ENCODE measurements around the gene CCDC18.
"Not testable (repeated sequence)": the region's sequence is repeated elsewhere in the genome, so short reads cannot be mapped to it uniquely, and the experiment has no call there.

Gene CCDC18, protein sequence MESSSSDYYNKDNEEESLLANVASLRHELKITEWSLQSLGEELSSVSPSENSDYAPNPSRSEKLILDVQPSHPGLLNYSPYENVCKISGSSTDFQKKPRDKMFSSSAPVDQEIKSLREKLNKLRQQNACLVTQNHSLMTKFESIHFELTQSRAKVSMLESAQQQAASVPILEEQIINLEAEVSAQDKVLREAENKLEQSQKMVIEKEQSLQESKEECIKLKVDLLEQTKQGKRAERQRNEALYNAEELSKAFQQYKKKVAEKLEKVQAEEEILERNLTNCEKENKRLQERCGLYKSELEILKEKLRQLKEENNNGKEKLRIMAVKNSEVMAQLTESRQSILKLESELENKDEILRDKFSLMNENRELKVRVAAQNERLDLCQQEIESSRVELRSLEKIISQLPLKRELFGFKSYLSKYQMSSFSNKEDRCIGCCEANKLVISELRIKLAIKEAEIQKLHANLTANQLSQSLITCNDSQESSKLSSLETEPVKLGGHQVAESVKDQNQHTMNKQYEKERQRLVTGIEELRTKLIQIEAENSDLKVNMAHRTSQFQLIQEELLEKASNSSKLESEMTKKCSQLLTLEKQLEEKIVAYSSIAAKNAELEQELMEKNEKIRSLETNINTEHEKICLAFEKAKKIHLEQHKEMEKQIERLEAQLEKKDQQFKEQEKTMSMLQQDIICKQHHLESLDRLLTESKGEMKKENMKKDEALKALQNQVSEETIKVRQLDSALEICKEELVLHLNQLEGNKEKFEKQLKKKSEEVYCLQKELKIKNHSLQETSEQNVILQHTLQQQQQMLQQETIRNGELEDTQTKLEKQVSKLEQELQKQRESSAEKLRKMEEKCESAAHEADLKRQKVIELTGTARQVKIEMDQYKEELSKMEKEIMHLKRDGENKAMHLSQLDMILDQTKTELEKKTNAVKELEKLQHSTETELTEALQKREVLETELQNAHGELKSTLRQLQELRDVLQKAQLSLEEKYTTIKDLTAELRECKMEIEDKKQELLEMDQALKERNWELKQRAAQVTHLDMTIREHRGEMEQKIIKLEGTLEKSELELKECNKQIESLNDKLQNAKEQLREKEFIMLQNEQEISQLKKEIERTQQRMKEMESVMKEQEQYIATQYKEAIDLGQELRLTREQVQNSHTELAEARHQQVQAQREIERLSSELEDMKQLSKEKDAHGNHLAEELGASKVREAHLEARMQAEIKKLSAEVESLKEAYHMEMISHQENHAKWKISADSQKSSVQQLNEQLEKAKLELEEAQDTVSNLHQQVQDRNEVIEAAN (N-terminal part only)

DNA sequence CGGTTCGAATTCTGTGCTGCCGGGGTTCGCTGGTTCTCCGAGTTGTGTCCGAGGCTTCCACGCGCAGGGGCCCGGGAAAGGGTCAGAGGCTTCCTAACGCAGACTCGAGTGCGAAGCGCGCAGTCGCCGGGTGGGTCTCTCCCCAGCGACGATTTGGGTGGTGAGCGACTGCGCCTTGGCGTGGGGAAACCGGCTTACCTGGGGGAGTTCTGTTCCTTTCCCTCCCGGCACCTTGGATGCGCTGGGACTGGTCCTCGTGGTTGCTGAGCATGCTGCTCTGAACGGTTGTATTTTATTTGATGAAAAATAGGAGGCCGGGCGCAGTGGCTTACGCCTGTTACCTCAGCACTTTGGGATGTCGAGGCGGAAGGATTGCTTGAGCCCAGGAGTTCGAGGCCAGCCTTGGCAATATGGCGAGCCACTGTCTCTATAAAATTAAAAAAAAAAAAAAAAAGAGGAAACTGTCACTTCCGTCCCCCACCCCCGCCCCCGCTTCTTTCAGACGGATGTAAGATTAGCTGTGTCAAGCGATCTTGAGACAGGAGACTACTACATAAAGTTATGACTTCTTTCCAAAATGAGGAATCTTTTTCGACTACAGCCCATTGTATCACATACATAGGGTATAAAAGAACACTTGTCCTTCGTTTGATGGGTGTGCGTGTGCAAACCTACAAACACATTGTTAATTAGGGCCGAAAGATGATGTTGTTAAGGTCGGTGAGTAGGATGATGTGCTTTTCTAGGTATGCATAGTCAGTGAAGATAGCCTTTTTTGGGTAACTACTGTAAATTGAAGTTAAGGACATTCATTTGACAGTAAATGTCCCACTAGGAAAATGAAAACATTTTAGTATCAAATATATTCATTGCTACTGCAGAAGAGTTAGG is at the start of gene CCDC18:
CCDC18 (plus strand) TSS at position 2 of the 891 bp plus-strand sequence. CDS start 2,638 bp downstream, outside the sequence.
- FAIRE-seq: no peak

DNA sequence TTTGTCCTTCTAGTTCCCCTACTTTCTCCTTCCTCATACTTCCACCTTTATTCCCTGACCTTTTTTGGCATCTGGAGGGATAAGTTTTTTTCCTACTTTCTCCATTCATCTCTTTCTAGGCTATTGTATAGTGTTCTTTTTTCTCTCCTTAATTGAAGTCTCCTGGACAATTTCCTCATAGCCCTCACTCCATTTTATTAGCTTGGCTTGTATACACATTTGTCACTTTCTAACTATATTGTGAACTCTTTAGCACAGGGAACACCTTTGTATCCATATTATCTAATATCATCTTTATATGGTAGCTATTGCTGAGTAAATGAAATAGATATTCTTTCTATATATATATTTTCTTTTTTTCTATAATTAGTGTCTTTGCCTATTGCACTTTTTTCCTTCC is 47.9 kb upstream of the CCDC18 start:
- FAIRE-seq: no peak

DNA sequence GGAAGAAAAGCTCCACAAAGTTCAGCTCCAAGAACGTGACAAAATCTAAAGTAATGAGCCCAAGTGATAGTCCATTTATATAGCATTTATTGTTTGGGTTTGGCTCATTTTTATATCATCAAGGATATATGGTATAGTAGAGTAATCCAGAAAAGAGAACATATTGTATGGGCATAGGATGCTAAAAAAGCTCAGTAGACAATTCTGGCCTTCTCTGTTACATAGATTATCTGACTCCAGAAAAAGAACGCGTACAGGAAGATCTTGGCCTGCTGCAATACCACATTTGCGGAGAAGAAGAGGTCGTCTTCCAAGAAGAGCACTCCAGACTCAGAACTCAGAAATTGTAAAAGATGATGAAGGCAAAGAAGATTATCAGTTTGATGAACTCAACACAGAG is 44.1 kb upstream of the CCDC18 start:
- no peak for FAIRE-seq

DNA sequence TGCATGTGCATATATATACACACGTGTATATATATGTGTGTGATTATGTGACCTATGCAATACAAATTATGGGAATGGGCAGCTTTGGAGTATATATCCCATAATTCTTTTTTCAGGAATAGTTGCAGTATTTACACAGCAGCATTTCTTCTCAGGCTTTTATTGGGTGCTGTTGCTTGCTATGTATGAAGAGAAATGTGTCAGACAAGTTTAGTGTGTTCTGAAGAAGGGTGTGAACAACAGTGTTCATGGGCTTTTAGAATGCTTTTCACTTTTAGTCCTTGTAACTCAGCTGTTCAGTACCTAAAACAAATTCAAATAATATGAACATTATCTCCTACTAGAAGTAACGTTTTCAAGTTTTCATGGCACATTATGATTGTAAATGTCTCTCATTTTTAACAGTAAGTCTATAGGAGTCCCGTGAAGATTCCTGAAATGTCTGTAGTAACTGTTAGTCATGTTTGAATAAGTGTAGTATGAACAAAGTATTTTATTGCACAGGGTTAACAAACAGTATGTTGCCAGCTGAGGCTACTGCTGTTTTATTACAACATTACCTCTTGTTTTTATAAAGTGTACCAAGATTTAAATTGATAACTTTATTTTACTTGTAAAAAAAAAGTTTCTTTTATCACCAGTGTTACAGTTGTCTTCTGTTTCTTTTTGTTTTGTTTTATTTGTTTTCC is 42.8 kb upstream of the CCDC18 start:
- FAIRE-seq: peak; percentile 55

DNA sequence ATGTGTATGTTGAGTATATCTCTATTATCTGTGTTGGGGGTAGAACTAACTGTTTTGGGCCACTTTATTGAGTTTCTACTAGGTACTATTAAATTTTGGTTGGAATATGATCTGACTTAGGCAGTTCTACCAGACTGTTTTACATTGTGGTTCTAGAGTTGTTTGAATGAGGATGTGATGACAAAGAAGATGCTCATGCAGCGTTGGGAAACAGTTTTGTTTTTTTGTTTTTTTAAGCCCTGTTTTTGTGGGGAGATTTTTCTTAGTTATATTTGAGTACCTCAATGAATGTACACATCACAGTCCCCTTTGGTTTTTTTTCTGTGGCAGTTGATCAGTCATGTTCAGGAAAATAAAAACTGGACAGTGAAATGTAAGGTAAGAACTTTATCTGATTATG is 40.4 kb upstream of the CCDC18 start:
- FAIRE-seq: no peak

DNA sequence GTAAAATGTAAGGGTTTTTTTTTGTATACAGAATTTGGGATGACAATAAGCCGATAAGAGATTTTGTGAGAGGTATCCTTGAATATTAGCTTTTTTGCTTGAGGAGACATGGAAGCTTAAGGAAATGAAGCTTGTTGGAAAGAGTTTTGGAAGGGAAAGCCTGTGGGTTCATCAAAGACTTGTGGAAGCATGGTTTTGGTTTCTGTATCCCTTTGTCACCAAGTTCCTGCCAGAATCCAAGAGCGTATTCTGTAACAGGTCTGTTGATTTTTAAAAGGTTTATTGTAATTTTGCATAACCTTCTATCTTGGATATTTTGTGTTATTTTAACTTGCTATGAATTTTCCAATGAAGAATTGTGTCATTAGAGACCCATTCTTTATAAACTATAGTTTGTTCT is 38.4 kb upstream of the CCDC18 start:
- FAIRE-seq: no peak

DNA sequence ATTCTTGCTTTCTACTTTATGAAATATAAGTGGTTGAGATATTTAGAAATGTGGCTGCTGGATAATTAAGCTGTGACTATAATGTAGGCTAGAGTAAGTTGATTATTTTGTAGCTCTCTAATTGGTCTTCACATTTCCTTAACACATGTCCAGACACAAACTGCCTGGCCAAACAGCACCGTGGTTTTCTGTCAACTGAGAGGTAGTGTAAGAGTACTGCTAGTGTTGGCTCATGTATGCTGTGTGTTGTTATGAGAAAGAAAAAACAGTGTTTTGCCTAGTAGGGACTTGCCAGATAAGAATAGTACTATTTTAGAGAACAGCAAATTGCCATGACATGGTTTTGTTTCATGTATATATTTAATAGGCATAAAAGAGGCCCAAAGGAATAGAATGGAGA is 37.4 kb upstream of the CCDC18 start:
- no peak for FAIRE-seq

DNA sequence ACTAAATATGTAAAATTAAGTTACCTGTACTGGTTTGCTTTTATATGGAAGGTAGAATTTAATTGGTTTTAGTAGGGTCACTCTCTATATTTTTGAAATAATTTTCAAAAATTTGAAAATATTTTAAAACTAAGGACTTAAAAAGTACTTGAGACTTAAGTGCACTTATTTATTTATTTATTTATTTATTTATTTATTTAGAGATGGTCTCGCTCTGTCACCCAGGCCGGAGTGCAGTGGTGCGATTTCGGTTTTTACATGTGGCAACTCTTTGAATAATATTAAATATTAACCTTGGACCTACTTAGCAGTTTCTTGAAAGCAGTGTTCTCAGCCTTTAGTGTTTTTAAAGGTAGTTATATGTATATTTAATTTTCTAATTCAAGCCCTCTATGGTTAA is 36.8 kb upstream of the CCDC18 start:
- no peak for FAIRE-seq

DNA sequence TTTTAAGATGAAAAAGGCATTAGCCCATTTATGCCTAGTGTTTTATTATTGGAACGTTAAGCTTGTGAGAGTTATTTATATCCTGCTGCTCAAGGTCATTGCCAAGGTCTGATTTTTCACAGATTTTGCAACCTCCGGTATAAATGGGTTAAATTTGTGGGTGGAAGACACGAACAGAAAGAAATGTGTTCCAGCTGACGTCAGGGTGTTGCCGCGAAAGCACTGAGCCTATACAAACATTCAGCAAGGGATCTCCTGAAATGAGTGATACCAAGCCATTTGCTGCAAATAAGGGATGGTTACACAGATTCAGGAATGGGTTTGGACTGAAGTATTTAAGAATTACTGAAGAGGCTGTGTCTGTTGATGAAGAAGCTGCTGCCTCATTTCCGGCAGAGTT is 32.5 kb upstream of the CCDC18 start:
- FAIRE-seq: no peak

DNA sequence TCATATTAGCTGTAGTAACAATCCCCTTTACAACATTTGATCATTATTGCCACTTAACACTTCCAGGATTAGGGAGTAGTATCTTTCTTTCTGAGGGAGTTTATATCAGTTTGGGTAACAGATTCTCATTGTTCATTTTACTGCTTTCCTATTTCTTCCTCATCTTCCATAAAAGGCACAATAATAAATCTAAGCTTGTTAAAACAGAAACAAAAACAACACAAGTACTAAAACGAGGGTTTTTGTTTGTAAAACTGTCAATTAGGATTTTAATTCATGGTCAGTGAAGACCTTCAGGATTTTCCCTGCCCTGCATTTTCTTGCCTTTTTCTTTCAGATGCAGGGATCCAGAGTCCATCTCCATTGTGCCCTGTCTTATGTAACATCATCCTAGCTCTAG is 29.8 kb upstream of the CCDC18 start:
- no peak for FAIRE-seq

DNA sequence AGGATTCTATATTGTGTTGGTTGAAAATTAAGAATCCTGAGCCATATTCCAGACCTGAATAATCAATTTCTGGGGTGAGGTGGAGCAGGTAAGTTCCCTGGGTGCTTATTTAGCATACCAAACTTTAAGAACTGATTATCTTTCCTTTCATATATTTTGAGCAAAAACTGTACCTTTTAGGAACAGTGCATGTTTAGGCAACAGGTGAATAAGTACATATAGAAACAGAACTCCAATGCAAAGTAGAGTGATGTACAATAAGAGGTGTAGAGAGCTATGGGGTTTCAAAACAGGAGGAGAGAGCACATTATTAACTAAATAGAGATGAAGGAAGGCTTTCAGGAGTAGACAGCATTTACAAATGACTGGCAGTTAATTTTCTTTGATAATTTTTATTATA is 29.1 kb upstream of the CCDC18 start:
- no peak for FAIRE-seq

DNA sequence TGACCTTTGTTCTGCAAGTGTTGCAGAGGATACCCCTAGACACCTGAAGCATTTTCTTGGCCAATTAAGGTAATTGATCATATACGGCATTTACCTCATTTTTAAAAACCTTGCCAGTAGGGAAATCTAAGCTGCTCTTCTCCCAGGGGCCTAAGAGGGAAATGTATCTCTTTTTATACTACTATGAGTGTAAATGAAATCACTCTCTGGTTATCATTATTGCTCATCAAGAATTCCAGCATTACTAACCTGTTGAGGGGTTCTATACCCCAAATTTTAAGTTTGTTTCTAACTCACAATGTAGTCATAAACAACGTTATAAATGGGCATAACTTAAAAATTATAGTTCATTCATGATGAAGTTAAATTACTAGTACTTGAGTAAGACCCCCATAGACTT is 27.7 kb upstream of the CCDC18 start:
- FAIRE-seq: no peak

DNA sequence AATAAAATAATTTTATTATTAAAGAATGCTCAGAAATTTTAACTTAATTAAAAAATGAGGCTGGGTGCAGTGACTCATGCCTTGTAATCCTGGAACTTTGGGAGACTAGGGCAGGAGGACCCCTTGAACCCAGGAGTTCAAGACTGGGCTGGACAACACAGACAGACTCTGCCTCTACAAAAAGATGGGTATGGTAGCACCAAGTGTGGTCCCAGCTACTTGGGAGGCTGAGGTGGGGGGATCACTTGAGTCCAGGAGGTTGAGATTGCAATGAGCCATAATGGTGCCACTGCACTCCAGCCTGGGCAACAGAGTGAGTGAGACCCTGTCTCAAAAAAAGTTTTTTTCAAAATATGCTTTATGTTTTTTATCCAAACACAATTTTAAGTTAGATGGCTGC is 25.6 kb upstream of the CCDC18 start:
- FAIRE-seq: no peak

DNA sequence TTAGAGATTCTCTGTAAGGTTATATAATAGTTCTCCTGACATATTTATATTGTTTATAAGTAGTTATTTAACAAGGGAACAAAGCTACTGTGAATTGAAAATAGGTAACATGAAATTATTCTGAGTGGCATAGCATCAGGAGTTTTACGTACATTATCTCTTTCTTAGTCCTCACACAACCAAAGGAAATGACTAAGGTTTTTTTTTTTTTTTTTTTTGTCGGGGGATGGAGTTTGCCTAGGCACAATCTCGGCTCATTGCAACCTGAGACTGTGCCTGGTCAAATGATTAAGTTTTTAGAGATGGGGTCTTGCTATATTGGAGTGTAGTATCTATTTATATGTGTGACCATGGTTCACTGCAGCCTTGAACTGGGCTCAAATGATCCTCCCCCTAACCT is 25.2 kb upstream of the CCDC18 start:
- no peak for FAIRE-seq

DNA sequence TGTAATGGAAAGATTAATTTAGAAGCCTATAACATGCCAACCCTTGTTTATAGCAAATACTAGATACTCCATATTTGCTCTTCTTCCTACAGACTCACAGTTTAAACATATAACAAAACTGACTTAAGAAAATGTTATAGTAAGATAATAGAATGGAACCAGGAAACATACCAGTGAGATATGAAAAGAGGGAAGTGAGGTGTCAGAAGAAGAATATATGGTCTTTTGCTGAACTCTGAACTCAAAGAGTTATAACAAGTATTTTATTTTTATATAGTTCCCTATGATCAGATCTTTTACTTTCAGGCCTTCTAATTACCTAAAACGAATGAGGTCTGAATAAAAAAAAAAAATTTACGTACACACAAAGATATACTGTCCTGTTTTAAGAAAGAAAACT is 21.2 kb upstream of the CCDC18 start:
- peak; percentile 83 for FAIRE-seq

DNA sequence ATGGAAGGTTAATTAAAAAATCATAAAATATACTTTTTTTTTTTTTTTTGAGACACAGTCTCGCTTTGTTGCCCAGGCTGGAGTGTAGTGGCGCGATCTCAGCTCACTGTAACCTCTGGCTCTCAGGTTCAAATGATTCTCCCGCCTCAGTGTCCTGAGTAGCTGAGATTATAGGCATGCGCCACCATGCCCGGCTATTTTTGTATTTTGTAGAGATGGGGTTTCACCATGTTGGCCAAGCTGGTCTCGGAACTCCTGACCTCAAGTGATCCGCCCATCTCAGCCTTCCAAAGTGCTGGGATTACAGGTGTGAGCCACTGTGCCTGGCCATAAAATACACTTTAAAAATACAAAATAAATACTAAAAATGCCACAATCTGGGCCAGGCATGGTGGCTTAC is 17.2 kb upstream of the CCDC18 start:
- not testable (repeated sequence) for FAIRE-seq

DNA sequence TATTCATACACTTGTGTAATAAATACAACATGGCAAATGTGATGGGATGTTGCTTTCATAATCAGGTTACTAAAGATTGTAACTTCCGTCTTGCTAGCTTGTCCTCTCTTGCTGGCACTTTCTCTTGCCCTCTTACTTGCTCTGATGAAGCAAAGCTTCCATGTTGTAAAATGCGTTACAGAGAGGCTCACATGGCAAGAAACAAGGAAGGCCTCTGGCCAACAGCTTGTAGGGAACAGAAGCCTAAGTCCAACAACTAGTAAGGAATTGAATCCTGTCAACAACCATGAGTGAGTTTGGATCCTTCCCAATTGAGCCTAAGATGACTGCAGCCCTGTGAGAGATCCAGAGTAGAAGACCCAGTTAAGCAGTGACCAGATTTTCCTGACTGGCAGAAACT is 15.7 kb upstream of the CCDC18 start:
- FAIRE-seq: no peak

DNA sequence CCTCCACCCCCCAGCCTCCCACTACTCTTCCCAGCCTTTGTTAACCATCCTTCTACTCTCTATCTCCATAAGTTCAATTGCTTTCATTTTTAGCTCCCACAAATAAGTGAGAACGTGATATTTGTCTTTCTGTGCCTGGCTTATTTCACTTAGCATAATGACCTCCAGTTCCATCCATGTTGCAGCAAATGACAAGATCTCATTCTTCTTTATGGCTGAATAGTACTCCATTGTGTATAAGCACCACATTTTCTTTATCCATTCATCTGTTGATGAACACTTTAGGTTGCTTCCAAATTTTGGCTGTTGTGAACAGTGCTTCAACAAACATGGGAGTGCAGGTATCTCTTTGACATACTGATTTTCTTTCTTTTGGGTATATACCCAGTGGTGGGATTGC is 14.6 kb upstream of the CCDC18 start:
- FAIRE-seq: not testable (repeated sequence)

DNA sequence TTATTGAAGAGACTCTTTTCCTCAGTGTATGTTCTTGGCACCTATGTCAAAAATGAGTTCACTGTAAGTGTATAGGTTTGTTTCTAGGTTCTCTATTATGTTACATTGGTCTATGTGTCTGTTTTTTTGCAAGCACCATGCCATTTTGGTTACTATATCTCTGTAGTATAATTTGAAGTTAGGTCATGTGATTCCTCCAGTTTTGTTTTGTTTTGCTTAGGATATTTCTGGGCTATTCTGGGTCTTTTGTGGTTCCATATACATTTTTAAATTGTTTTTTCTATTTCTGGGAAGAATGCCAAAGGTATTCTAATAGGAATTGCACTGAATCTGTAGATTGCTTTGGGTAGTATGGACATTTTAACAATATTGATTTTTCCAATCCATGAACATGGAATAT is 13.5 kb upstream of the CCDC18 start:
- FAIRE-seq: no peak

DNA sequence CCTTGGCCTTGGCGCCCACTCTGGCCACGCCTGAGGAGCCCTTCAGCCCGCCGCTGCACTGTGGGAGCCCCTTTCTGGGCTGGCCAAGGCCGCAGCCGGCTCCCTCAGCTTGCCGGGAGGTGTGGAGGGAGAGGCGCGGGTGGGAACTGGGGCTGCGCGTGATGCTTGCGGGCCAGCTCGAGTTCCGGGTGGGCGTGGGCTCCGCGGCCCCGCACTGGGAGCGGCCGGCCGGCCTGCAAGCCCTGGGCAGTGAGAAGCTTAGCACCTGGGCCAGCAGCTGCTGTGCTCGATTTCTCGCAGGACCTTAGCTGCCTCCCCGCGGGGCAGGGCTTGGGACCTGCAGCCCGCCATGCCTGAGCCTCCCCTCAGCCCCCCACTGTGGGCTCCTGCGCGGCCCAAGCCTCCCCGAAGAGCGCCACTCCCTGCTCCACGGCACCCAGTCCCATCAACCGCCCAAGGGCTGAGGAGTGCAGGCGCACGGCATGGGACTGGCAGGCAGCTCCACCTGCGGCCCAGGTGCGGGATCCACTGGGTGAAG is 10.3 kb upstream of the CCDC18 start:
- not testable (repeated sequence) for FAIRE-seq

DNA sequence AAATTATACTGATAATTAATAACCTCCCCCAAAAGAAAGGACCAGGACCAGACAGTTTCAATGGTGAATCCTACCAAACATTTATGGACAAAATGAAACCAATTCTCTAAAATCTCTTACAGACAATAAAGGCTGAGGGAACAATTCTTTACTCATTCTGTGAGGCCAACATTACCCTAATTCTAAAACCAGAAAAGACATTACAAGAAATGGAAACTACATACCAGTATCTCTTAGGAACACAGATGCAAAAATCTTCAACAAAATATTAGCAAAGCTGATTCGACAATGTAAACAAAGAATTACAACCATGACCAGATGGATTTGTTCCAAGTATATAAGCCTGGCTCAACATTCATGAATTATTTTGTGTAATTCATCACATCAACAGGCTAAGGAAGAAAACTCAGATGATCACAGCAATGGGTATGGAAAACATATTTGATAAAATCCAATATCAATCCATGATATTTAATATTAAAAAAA is 8.9 kb upstream of the CCDC18 start:
- no peak for FAIRE-seq

All from colon (tissue), 2 donors.